ENCODE results near the gene OSBPL6.
"Not testable (repeated sequence)": the region's sequence is repeated elsewhere in the genome, so short reads cannot be mapped to it uniquely, and the experiment has no call there.

The OSBPL6 gene

DNA sequence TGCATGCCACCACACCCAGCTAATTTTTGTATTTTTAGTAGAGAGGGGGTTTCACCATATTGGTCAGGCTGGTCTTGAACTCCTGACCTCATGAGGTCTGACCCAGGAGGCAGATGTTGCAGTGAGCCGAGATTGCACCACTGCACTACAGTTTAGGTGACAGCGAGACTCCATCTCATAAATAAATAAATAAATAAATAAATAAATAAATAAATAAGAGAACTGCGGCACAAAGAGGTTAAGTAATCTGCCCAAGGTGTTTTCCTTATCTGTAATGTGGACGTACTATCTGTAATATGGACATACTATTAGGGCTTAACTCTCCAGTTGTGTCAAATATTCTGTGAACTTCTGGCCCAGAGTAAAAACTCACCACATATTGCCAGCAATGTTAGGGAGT is 4.1 kb downstream of the OSBPL6 start:
- DNase-seq (ENCODE audit: low spot score): not testable (repeated sequence)

DNA sequence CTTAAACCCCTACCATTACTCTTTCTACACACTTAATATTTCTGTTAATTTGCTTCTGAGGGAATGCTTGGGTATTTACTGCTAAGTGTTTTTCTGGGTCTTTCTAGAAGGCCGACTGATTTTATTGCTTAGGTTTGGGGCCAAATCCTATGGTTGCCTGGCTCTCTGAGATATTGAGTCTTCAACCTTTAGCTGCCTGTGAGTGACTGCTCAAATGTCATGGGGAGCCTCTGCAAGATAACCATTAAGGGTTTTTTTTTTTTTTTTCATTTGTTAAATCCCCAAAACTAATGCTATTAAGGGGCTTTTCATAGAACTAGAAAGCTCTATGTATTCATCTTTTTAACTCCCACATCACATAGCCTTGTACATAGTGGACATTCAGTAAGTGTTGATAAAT is 5.0 kb downstream of the OSBPL6 start:
- no peak for DNase-seq (ENCODE audit: low spot score)

DNA sequence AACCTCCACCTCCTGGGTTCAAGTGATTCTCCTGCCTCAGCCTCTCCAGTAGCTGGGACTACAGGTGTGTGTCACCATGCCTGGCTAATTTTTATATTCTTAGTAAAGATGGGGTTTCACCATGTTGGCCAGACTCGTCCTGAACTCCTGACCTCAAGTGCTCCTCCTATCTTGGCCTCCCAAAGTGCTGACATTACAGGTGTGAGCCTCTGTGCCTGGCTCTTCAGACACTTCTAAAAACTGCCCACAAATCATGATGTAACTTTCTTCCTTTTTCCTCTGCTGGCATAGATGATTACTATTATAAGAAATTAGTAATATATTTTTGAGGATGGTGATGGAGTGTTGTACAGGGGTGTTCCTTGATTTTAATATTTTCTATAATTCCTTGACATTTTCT is 6.0 kb downstream of the OSBPL6 start:
- no peak for DNase-seq (ENCODE audit: low spot score)

DNA sequence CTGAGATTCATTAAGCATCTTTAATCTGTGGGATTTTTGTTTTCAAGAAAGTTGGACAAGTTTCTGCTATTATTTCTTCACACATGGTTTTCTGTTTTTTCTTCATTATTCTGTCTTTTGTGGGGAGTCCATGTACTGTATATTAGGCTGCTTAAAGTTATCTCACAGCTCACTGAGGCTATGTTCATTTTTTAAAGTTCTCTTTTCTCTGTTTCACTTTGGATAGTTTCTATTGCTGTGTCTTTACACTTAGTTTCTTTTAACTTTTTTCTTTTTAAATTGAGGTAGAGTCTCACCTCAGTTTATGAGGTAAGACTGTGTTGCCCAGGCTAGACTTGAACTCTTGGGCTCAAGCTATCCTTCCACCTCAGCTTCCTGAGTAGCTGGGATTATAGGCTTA is 8.6 kb downstream of the OSBPL6 start:
- no peak for DNase-seq (ENCODE audit: low spot score)

DNA sequence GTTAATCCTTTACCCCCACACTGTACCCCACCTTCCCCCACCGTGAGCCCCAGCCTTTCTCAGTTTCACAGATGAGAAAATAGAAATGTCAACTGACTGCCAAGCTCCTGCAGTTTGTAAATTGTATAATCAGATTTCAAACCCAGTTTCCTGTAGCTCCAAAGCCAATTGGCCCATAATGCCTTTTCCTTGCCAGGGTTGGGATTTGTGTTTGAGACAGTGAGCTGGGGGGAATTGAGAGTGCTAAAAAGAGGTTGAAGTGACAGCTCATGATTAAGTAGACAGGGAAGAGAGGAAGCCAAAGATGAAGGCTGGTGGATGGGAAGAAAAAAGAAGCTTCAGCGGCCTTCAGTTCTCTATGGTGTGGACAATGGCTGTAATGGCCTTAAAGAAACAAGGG is 10.7 kb downstream of the OSBPL6 start:
- no peak for DNase-seq (ENCODE audit: low spot score)

DNA sequence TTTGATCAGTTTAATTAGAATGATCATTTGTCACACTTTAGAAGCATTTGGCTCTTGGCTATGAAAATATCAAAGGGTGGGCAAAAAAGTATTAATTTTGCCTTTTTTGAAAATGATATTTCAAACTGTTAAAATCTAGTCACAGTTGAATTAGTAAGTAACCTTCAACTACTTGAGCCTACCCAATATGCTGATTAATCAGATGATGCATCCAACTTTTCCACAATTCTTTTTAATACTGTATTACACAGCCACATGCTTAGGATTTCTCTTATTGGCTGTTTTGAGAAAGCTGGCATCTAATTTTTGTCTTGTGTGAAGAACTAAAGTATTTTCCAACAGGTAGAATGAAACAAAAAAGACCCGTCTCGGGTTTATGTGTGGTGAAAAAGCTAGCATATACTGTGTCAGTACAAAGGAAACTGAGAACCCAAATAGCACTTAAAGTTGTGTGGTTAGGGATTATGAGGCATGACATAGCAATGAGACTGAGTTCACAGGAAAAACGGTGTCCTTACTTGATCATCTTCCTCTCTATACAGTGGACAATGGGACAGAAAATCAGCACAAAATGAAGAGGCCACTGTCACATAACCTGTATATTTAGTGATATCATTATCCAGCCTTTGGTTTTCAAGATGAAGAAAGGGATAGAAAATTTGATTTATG is 11.7 kb downstream of the OSBPL6 start:
- no peak for DNase-seq (ENCODE audit: low spot score)

DNA sequence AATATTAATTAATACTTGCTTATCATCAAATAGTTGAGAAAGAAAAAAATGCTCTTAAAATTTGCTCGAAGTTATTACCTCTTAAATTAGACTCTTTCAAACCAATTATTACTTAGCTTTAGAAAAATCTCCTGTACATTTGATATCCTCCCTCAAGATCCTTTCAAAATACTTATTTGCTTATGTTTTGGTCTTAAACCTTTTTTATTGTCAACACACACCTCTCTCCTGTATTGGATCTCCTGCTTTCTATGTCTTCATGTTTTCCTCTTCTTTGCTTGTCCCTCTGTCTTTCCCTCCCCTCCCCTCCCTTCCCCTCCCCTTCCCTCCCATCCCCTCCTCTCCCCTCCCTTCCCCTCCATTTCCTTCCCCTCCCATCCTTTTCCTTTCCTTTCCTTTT is 14.0 kb downstream of the OSBPL6 start:
- no peak for DNase-seq (ENCODE audit: low spot score)

DNA sequence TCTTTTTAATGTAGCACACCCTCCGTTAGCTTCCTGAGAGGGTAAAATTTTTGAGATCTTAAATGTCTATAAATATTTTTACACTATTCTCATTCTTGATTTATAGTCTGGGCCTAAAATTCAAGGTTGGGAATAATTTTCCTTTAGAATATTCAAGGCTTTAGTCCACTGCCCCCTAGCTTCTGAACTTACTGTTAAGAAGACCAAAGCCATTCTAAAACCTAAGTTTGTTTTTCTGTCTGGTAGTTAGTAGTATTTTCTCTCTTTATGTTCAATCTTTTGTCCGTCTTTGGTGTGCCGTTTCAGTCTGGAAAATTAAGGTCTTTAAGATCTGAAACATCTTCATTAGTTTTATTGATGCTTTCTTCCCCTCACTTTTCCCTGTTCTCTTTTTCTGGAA is 14.5 kb downstream of the OSBPL6 start:
- DNase-seq (ENCODE audit: low spot score): no peak

DNA sequence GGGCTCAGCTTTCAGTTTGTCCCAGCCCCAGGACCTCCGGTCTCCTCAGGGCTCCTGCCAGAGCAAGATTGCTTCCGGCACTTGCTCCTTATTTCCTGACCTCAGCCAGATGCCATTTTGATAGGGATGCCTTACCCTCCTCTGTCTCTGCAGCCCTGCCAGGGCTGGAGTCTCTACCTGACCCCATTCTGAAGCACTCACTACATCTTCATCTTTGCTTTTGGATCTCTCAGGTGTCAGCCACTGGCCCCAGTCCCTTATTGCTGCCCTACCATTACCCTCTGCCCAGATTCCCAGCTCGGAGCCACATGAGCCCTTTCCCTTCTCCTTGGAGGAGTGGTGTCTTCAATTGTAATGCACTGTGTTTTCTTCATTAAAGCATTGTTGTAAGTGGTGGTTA is 17.1 kb downstream of the OSBPL6 start:
- no peak for DNase-seq (ENCODE audit: low spot score)

DNA sequence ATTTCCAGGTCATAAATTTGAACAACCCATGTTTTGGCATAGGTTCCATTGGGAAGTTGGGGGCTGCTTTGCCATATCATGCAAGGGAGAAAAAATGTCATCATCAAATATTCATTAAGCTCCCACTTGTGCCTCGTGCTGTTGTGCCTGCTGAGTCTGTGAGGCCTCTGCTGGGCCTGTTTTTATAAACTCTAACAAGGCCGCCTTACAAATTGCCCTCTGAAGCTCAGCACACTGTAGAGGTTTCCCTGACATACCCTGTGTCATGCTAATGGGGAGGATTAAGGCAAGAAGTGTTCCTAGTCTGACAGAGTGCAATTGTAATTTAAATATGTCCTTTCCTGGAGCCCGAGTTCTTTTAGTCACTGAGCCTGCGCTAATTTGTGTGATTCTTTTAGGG is 17.6 kb downstream of the OSBPL6 start:
- DNase-seq (ENCODE audit: low spot score): no peak

DNA sequence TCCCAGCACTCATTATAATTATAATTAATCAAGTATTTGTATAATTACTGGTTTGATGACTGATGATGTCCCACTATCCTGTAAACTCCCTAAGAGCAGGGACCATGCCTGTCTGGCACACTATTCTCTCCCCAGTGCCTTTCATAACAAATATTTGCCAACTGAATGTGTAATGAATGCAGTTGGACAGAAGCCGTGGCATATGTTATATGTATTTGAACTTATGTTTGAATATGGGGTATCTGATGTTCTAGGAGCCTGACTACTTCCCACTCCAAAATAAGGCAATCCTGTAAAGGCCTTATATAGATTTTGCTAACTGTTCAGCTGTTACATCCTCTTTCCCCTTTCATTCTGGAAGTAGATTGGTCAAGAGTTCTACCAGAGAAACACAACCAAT is 19.7 kb downstream of the OSBPL6 start:
- no peak for DNase-seq (ENCODE audit: low spot score)

DNA sequence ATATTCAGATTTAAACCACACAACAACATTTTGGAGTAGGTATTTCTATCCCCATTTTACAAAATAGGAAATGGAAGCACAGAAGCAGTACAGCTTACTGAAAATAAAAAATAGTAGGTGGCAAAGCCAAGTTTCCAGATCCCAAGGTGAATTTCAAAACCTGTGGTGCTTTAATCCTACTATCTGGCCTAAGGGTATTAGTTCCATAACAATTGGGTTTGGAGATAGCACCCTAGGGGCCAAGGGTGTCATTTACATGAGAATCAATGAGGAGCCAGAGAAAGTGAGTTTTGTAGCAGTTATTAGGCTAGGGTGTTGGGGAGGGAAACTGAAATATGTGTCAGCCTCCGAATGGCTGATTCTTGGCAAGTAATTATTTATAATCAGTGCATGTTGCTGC is 24.9 kb downstream of the OSBPL6 start:
- no peak for DNase-seq (ENCODE audit: low spot score)

DNA sequence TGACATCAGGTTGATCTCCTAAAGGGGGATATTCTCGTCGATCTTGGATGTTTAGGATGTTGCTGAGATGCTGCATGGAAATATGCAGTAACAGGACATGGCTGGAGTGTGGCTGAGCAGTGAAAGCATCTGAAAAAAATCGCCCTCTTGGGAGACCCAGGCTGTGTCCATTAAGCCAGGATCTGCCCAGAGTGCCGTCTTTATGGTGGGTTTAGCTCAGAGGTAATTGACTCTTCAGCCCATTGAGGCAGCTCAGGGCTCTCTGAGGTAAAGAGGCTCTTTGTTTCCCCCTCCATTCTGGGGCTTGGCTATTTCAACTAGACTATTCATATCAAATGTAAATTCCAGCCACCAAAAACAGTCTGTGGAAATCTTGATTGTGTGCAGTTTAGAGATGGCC is 26.5 kb downstream of the OSBPL6 start:
- DNase-seq (ENCODE audit: low spot score): no peak

DNA sequence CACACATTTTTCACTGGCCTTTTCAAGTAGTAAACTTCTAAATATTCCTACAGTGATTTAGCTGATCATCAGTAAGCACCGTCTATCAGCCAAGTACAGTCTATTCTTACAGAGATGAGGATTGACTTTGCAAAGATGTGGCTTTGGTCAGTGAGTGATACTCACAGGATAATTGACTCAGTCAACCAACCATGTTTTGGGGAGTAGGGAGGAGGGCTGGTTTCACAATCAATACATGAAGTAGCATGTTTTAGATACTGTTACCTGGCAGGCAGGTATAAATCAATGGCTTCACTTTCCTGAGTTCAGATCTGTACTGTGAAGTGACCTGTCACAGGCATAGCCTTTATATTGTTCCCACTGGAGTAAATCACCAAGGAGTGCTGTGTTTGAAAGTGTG is 27.2 kb downstream of the OSBPL6 start:
- DNase-seq (ENCODE audit: low spot score): no peak

DNA sequence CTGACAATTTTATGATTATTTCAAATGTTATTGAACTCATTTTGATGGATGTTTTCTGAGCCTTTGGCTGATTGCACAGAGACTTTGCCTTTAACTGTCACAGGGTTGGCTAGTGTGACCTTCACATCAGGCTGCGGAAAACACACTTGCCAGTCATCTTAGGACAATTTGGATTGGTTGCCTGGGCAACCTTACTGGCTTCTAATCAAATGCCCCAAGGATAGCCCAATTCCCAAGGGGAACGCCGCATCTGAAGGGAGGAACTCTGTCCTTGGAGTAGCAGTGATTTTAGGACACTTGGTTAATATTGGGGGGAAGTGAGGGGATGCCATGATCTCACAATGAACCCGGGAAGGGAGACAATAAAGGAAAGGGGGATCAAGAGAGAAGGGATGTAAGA is 29.5 kb downstream of the OSBPL6 start:
- DNase-seq (ENCODE audit: low spot score): no peak

DNA sequence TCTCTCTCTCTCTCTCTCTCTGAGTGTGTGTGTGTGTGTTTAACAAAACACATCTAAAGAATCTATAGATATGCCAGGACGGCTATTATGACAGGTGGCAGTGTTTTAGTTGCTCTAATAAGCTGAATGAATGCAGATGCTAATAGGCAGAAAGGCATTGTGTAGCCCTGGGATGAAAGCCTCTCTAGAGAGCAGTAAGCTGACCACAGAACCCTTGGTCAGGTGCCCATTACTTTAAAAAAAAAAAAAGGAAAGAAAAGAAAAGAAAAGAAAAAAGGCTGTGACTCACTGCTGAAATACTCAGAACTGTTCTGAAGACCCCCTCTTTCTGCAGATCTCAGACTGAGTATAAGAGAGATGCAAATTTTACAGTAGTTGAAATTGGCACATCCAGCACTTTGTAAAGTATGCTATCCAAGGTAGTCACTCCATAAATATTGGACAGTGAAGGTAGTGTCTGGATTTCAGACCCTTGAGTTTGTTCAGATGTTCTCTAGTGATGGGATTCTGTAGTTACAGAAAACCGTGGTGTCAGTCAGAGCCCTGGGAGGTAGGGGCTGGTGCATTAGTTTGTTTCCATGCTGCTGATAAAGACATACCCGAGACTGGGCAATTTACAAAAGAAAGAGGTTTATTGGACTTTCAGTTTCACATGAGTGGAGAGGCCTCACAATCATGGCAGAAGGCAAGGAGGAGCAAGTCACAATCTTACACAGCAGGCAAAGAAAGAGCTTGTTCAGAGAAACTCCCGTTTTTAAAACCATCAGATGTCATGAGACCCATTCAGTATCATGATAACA is 30.9 kb downstream of the OSBPL6 start:
- no peak for DNase-seq (ENCODE audit: low spot score)

DNA sequence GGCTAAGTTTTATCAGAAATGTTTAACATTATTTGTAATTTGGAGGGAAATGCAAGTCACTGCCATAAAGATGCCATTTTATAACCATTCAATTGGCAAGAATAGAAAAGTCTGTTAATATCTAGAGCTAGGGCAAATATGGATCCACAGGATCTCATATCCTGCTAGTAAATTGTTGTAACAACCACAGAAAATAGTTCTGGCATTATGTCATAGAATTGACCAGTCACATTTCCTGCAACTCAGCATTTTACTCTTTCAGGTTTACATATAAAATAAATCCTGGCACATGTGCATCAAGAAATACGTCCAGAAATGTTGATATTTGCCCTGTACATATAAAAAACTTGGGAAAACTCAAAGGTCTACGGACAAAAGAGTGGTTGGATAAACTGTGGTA is 32.9 kb downstream of the OSBPL6 start:
- DNase-seq (ENCODE audit: low spot score): no peak

DNA sequence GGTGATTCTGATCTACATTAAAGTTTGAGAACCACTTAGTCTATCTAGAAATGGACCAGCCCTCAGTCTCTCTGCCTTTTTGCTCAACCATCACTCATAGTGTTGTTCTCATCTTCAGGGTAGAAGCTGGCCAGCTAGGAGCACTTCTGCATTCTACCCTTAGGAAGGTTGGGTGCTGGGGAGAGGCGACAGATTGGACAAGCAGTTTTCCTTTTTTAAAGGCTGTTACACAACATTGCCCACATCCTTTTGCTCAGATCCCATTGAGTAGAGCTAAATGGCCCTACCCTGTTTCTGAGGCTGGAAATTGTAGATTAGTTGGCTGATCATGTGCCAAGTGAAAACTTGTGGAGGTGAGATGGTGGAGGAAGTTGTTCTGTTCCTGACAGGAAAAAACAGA is 35.6 kb downstream of the OSBPL6 start:
- DNase-seq (ENCODE audit: low spot score): no peak

DNA sequence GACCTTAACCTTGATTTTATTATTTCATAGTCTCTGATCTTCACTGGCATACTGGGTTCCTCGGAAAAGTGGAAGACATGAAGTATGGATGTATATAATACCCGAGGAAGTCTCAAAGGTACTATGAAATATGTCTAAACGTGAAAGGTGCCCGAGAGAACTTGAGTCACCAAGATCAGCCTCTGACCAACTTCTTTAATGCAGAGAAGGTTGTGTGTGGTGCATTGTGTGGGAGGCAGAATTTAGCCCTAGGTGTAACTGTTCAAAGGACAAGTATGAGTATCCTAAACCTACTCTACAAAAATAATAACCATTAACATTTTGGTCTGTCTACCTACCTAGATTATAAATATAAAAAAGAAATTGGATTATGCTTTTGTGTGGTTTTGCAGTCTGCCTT is 36.1 kb downstream of the OSBPL6 start:
- DNase-seq (ENCODE audit: low spot score): no peak

DNA sequence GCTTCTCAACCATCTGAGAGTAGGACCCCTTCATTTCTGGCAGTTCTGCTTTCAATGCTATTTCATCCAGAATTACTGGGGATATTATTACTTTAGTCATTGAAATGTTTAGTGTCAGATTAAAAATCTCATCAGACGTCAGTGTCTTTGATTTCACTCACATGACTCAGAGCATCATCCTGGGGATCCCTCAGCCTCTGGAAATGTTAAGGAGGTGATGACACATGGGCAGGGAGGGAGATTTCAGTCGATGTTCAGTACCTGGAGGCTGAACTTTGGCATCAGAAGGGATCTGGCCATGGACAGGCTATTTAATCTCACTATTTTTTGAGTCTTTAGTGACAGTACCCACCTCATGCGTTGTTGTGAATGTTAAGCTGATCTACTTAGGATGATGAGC is 39.1 kb downstream of the OSBPL6 start:
- no peak for DNase-seq (ENCODE audit: low spot score)

DNA sequence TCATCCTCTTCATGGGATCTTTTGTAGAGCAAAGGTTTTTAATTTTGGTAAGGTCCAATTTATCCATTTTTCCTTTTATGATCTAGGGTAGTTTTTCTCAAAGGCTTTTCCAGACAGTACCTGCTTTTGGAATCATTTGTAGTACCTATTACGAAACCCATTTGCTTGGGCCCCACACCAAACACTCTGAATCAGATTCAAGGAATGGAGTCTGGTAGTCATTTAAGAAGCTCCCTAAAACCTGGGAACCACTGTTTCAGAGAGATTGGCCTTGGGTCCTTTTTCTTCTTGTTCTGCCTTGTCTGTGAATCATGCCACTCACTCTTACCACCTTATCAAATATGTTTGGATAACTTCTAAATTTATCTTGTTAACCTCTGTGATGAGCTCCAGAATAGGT is 40.3 kb downstream of the OSBPL6 start:
- DNase-seq (ENCODE audit: low spot score): no peak

DNA sequence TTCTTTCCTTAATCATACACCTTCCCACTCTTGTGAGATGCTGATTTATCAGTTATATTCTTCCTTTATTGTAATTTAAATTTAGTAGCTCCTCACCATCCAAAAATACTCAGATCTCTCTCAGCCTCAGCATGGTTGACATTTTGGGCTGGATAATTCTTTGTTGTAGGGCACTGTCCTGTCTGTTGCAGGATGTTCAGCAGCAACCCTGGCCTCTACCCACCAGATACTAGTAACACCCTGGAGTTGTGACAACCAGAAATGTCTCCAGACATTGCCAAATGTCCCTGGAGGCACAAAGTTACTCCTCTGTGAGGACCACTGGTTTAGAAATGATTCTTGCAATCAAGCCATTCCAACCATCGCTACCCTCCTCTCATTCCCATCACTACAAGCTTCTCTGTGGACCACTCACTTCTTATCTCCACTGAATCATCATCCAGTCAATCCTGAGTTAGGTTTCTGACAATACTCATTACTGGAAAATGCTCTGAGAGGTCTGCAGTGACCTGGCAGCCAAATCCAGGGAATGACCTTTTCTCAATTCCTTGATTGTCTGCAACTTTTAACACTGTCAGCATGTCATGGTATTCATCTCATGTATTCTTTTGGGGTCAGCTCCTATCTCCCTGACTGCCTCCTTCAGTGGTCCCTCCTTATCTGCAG is 43.3 kb downstream of the OSBPL6 start:
- no peak for DNase-seq (ENCODE audit: low spot score)

DNA sequence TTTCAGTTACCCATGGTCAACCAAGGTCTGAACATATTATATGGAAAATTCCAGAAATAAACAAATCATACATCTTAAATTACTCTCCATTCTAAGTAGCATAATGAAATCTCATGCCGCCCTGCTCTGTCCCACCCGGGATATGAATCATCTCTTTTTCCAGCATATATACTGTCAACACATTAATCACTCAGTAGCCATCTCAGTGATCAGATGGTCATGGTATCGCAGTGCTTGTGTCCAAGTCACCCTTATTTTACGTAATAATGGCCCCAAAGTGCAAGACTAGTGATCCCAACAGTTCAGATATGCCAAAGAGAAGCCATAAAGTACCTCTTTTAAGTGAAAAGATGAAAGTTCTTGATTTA is 43.8 kb downstream of the OSBPL6 start:
- DNase-seq (ENCODE audit: low spot score): no peak

DNA sequence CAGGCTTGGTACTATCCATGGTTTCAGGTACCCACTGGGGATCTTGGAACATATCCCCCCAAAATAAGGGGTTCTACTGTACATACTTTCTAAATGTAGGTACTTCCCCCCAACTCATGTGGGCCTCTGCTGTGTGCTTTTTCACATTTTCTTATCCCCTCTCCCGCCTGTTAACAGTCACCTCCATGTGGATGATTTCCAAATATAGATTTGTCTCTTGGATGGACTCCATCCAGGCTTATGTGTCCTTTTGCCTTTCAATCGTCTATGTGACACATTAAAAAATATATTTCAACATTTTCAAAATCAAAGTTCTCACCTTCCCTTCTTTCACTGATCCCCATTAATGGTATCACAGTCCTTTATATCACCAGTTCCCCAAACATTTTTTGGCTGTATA is 44.4 kb downstream of the OSBPL6 start:
- DNase-seq (ENCODE audit: low spot score): no peak
